ENCODE results near the gene ASPDH.

DNA sequence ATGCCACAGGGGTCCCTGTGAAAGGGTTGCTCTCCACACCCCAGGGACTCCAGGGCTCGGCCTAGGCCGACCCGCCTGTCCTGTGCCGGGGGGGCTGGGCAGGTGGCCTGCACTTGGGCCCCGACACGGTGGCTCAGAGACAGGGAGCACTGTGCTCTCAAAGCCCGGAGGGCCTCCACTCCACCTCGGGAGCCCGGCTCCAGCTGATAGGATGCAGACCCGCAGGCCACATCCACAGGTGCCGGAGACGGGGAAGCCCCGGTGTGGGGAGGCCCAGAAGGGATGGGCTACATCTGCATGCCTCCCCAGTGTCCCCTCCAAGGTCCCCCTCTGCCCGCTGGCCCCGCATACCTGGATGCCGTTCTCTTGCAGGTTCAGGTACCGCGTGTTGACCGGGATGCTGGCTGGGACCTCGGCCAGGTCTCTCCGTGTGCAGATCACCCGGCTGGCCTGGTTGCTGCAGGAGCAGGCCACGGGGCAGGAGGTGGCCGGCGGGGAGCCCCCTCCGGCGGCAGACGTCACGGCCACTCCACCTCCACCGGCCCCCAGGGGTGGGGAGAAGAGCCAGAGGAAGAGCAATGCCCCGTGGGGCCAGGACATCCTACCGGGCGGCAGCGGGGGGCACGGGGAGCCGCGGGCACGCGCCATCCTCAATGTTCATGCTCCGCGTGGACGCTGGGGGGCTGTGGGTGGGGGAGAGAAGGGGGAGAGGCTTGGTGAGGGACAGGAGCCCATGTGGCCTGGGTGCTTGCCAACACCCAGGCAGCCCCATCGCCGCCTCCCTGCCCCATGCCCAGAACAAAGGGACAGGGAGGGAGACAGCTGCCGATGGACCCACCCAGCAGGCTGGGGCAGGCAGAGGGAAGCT is 34.7 kb upstream of the ASPDH start:
- TF ChIP-seq, protein P1, sequence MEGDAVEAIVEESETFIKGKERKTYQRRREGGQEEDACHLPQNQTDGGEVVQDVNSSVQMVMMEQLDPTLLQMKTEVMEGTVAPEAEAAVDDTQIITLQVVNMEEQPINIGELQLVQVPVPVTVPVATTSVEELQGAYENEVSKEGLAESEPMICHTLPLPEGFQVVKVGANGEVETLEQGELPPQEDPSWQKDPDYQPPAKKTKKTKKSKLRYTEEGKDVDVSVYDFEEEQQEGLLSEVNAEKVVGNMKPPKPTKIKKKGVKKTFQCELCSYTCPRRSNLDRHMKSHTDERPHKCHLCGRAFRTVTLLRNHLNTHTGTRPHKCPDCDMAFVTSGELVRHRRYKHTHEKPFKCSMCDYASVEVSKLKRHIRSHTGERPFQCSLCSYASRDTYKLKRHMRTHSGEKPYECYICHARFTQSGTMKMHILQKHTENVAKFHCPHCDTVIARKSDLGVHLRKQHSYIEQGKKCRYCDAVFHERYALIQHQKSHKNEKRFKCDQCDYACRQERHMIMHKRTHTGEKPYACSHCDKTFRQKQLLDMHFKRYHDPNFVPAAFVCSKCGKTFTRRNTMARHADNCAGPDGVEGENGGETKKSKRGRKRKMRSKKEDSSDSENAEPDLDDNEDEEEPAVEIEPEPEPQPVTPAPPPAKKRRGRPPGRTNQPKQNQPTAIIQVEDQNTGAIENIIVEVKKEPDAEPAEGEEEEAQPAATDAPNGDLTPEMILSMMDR (IDR thresholded peaks at IDR 0.05), result no peak
- no peak for TF ChIP-seq ZFX (IDR thresholded peaks at IDR 0.05; ENCODE audit: borderline replicate concordance)

Data from 22Rv1 (cell line).